IPS-18c (cell line): ENCODE data around the gene METTL1.

Source experiments
- H3K4me3 ChIP-seq: 2 replicates; pipeline ENCODE4 v1.7.0; 2013; ENCODE audit warnings: low read depth, mild to moderate bottlenecking, low read length, moderate library complexity; ENCODE audit not compliant: insufficient read depth
- H3K9me3 ChIP-seq: one replicate; pipeline ENCODE4 v1.6.1; 2013; ENCODE audit warnings: mild to moderate bottlenecking, low read length, moderate library complexity; ENCODE audit not compliant: control insufficient read depth, insufficient read depth

The METTL1 gene

GRCh38 chr12:57750561-57751431 is 21.1 kb downstream of the METTL1 start:
- no peaks in the 10 kb centered on the region for H3K9me3 ChIP-seq

GRCh38 chr12:57749061-57749460 is 22.8 kb downstream of the METTL1 start:
- Histone ChIP-seq H3K9me3 (no peaks in the 10 kb centered on the region), H3K4me3 (no peak overlapping the region)

More at GRCh38 chr12:57750561-57751431, 21.1 kb downstream of the METTL1 start:
- peak overlapping the region; percentile 98 for H3K4me3 ChIP-seq

GRCh38 chr12:57746025-57746424 is 25.9 kb downstream of the METTL1 start:
- H3K4me3 ChIP-seq: peak overlapping the region; percentile 68; the same call in 1 of the 2 replicates
- no peaks in the 10 kb centered on the region for H3K9me3 ChIP-seq

- Histone ChIP-seq H3K9me3 (no peaks in the 10 kb centered on the region), H3K4me3 (peak overlapping the region; percentile 68)
Measured at GRCh38 chr12:57745485-57745881, 26.4 kb downstream of the METTL1 start.

- Histone ChIP-seq H3K4me3 (peak within 1 kb of the TSS; percentile 68), H3K9me3 (no peaks in the 10 kb centered on the region)
Measured at GRCh38 chr12:57744777-57745484, 27.0 kb downstream of the METTL1 start, which contains the start of gene TSPAN31. Gene TSPAN31 (plus strand): TSS chr12:57745039. CDS start chr12:57745155, 116 bp downstream.

GRCh38 chr12:57744194-57744776 is 27.6 kb downstream of the METTL1 start:
- Histone ChIP-seq H3K4me3 (peak overlapping the region; percentile 68; the same call in 1 of the 2 replicates), H3K9me3 (no peaks in the 10 kb centered on the region)

GRCh38 chr12:57743769-57744168 is 28.1 kb downstream of the METTL1 start:
- H3K9me3 ChIP-seq: no peaks in the 10 kb centered on the region
- no peak overlapping the region for H3K4me3 ChIP-seq

- no peak overlapping the region for H3K4me3 ChIP-seq
- H3K9me3 ChIP-seq: no peaks in the 10 kb centered on the region
Measured at GRCh38 chr12:57741844-57742738, 29.8 kb downstream of the METTL1 start.

- no peaks in the 10 kb centered on the region for H3K9me3 ChIP-seq
- H3K4me3 ChIP-seq: no peak overlapping the region
Measured at GRCh38 chr12:57741413-57741789, 30.5 kb downstream of the METTL1 start.

- H3K4me3 ChIP-seq: no peak overlapping the region
Measured at GRCh38 chr12:57740656-57741412, 31.1 kb downstream of the METTL1 start.

GRCh38 chr12:57739914-57740538 is 31.9 kb downstream of the METTL1 start:
- Histone ChIP-seq H3K4me3 (no peak overlapping the region), H3K9me3 (no peaks in the 10 kb centered on the region)

More at GRCh38 chr12:57740656-57741412, 31.1 kb downstream of the METTL1 start:
- H3K9me3 ChIP-seq: no peaks in the 10 kb centered on the region

GRCh38 chr12:57739387-57739786 is 32.5 kb downstream of the METTL1 start:
- Histone ChIP-seq H3K4me3 (no peak overlapping the region), H3K9me3 (no peaks in the 10 kb centered on the region)

- H3K9me3 ChIP-seq: no peaks in the 10 kb centered on the region
- peak within 1 kb of the TSS; percentile 53 for H3K4me3 ChIP-seq
Measured at GRCh38 chr12:57738661-57739237, 33.2 kb downstream of the METTL1 start, which contains the start of gene AGAP2. Gene AGAP2 (minus strand): TSS chr12:57738742. CDS start chr12:57738246, 496 bp downstream.

GRCh38 chr12:57737467-57738460 is 34.1 kb downstream of the METTL1 start:
- Histone ChIP-seq H3K9me3 (no peaks in the 10 kb centered on the region), H3K4me3 (peak overlapping the region; percentile 53)
